SH-SY5Y (cell line): ENCODE measurements around the gene KCNAB2.

ENCODE experiments used
- GATA2 ChIP-seq: IDR thresholded peaks from 2 replicates; pipeline ENCODE4 v1.6.1; 2011; ENCODE audit warnings: mild to moderate bottlenecking, low read depth, low read length
- GATA3 ChIP-seq: IDR thresholded peaks from 2 replicates; pipeline ENCODE4 v1.6.1; 2011; ENCODE audit warnings: low read depth, mild to moderate bottlenecking, low read length, moderate library complexity

The KCNAB2 gene

GRCh38 chr1:6073480-6074053, 27.9 kb downstream of the KCNAB2 start:
- TF ChIP-seq GATA3, result no peak
- TF ChIP-seq GATA2, result no peak

- no peak for TF ChIP-seq GATA2
- TF ChIP-seq GATA3, result no peak
Measured at GRCh38 chr1:6074192-6074901, 28.7 kb downstream of the KCNAB2 start.

GRCh38 chr1:6075748-6076147, 30.1 kb downstream of the KCNAB2 start:
- TF ChIP-seq GATA3 (no peak), GATA2 (no peak)

GRCh38 chr1:6077506-6077905, 31.8 kb downstream of the KCNAB2 start:
- TF ChIP-seq GATA2, result no peak
- no peak for TF ChIP-seq GATA3

- TF ChIP-seq GATA2 (no peak), GATA3 (no peak)
Measured at GRCh38 chr1:6077919-6078318, 32.2 kb downstream of the KCNAB2 start.

- no peak for TF ChIP-seq GATA2
- no peak for TF ChIP-seq GATA3
Measured at GRCh38 chr1:6080469-6080868, 34.8 kb downstream of the KCNAB2 start.

- TF ChIP-seq GATA2 (no peak), GATA3 (no peak)
Measured at GRCh38 chr1:6081901-6082300, 36.2 kb downstream of the KCNAB2 start.

GRCh38 chr1:6082430-6082971, 36.8 kb downstream of the KCNAB2 start:
- TF ChIP-seq GATA2, result no peak
- no peak for TF ChIP-seq GATA3

- TF ChIP-seq GATA3 (no peak), GATA2 (no peak)
Measured at GRCh38 chr1:6083385-6083784, 37.7 kb downstream of the KCNAB2 start.

GRCh38 chr1:6083801-6084446, 38.2 kb downstream of the KCNAB2 start:
- TF ChIP-seq GATA3, result no peak
- no peak for TF ChIP-seq GATA2

- TF ChIP-seq GATA3 (no peak), GATA2 (no peak)
Measured at GRCh38 chr1:6084781-6085495, 39.2 kb downstream of the KCNAB2 start.

GRCh38 chr1:6085666-6086065, 40.0 kb downstream of the KCNAB2 start:
- TF ChIP-seq GATA3 (no peak), GATA2 (no peak)

GRCh38 chr1:6086358-6086757, 40.7 kb downstream of the KCNAB2 start:
- no peak for TF ChIP-seq GATA2
- no peak for TF ChIP-seq GATA3

- TF ChIP-seq GATA3, result no peak
- no peak for TF ChIP-seq GATA2
Measured at GRCh38 chr1:6086762-6087376, 41.2 kb downstream of the KCNAB2 start.

- TF ChIP-seq GATA3 (no peak), GATA2 (no peak)
Measured at GRCh38 chr1:6087377-6087772, 41.7 kb downstream of the KCNAB2 start.
